Renal cortical epithelial cell (primary cell): ENCODE results near the gene HAPLN2. TPM values are rescaled to one million over a fixed set of nuclear protein-coding genes. Genes with fewer than 3 reads are reported as not detected.
"Not testable (repeated sequence)": the region's sequence is repeated elsewhere in the genome, so short reads cannot be mapped to it uniquely, and the experiment has no call there.

Source experiments
- DNase-seq: peaks from one replicate; pipeline ENCODE4 v3.0.0-alpha.2; 2011; ENCODE audit warnings: low read depth
- total RNA-seq: library from RNA; depleted of rRNA; stranded (reverse); fragments of >200 nt; gene quantifications from 2 replicates; pipeline ENCODE4 v1.2.3, GENCODE V29; 2014

HAPLN2 gene
- total RNA-seq, 1 donor from 2014 or later: not detected

DNA sequence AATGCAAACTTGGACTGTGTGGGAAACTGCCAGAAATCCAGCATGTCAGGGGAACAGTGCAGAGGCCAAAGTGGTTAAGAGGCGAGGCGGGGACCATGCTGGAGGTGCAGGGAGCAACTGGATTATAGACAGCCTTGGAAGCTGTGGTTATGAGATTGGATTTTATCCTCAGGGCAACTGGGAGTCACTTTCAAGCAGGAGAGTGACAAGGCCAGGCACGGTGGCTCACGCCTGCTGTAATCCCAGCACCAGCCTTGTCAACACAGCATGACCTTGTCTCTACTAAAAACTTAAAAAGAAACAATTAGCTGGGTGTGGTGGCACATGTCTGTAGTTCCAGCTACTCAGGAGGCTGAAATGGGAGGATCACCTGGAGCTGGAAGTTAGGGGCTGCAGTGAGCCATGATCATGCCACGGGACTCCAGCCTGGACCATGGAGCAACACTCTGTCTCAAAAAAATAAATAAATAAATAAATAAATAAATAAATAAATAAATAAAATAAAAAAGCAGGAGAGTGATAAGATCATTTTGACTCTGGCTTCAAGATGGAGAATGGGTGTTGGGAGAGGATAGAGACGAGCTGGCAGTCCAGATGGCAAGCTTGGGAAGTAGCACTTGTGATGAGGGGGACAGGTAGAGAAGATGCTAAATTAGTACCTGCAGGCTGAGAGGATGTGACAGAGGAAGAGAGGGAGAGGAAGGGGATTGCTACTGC lies 3.5 kb downstream of the HAPLN2 start:
- no peak for DNase-seq

DNA sequence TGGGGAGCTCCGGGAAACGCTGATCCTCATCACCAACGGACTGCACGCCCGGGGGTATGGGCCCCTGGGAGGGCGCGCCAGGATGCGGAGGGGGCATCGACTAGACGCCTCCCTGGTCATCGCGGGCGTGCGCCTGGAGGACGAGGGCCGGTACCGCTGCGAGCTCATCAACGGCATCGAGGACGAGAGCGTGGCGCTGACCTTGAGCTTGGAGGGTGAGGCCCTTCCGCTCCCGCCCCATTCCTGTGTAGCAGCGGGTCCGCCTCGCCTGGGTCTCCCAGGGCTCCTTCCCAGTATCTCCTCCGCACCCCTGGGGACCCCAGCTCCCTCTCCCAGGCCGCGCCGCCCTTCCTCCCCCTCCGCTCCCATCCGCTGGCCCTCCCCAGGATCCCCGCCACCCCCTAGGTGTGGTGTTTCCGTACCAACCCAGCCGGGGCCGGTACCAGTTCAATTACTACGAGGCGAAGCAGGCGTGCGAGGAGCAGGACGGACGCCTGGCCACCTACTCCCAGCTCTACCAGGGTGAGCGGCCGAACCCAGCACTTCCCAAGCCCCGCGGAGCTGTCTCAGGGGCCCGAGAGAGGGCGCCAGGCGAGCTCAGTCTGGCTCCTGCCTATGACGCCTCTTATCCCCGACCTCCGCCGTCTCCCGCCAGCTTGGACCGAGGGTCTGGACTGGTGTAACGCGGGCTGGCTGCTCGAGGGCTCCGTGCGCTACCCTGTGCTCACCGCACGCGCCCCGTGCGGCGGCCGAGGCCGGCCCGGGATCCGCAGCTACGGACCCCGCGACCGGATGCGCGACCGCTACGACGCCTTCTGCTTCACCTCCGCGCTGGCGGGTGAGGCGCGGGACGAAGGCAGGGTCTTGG lies 5.0 kb downstream of the HAPLN2 start:
- no peak for DNase-seq

GRCh38 chr1:156624814-156625435 lies 5.7 kb downstream of the HAPLN2 start:
- no peak for DNase-seq

DNA sequence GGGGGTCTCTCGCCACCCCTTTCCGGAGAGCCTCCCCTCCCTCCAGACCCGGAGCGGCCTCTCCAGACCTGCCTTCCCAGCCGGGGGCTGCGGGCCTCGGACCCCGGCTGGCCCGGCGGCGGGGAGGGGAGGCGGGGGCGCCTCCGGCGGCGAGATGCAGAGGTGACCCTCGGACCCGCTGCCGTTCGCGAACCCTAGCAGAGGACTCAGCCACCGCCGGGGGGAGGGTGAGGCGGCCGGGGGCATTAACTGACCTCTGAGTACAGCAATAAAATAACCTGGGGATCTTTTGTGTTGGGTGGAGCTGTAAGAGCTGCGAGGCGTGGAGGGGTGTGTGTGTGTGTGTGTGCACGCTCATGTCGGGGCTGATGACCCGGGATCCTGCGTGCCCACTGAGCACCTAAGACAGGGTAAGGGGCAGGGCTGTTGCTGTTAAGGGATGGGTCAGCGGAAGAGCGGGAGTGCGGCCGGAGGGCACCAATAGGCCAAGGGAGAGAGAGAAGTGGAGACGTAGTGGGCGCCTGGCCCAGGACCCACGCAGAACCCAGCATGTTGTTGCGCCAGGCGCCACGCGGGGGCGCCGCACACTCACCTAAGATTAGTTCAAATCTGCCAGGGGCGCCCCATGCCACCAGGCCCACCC lies 6.3 kb downstream of the HAPLN2 start:
- DNase-seq: no peak

- DNase-seq: no peak
Observed at GRCh38 chr1:156626079-156626438, 6.8 kb downstream of the HAPLN2 start.

DNA sequence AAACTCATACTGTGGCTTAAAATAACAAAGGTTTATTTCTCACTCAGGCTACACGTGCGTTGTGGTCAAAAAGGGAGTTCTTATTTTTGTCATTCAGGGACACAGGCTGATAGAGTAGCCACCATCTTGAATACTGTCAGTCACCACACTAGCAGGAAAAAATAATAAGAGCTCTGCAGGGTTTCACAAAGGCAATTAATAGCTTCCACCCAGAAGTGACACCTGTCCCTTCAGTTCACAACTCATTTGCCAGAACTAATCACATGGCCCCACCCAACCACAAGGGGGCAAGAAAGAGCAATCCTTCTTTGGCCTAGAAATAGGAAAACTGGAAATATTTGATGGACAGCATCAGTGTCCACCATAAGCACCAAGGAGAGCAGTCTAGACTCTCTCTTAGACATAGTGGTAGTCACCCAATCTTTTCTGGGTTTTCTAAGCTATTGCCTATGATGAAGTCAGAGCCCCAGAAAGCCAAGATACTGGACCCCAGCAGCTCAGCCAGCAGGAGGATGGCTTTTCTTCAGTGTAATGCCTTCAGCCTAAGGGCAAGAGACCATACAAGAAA lies 8.2 kb downstream of the HAPLN2 start:
- DNase-seq: peak; percentile 59

GRCh38 chr1:156629823-156630449 lies 10.7 kb downstream of the HAPLN2 start:
- no peak for DNase-seq

DNA sequence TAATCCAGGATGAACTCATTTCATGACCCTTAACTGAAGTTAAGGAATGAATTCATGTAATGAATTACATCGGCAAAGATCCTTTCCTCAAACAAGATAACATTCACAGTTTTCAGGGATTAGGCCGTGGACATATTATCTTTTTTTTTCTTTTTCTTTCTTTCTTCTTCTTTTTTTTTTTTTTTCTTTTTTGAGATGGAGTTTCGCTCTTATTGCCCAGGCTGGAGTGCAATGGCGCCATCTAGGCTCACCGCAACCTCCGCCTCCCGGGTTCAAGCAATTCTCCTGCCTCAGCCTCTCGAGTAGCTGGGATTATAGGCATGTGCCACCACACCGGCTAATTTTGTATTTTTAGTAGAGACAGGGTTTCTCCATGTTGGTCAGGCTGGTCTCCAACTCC lies 11.9 kb downstream of the HAPLN2 start:
- DNase-seq: not testable (repeated sequence)

DNA sequence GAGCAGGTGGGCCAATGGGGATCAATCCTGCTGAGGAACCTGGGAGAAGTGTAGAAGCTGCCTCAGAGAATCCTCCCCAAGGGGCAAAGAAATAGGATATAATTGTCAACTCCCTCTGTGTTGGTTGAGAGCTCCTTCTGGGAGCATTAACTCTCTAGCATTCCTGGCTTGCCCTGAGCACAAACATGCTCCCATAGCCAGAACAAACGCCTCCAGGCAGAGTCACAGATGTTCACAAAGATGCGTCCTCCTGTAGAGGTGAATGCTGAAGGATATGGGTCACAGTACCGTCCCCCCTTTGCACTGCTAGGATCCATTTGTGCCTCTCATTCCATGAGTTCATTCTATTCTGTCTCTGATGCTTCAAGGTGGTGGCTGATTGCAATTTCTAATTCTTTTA lies 13.1 kb downstream of the HAPLN2 start:
- DNase-seq: no peak

DNA sequence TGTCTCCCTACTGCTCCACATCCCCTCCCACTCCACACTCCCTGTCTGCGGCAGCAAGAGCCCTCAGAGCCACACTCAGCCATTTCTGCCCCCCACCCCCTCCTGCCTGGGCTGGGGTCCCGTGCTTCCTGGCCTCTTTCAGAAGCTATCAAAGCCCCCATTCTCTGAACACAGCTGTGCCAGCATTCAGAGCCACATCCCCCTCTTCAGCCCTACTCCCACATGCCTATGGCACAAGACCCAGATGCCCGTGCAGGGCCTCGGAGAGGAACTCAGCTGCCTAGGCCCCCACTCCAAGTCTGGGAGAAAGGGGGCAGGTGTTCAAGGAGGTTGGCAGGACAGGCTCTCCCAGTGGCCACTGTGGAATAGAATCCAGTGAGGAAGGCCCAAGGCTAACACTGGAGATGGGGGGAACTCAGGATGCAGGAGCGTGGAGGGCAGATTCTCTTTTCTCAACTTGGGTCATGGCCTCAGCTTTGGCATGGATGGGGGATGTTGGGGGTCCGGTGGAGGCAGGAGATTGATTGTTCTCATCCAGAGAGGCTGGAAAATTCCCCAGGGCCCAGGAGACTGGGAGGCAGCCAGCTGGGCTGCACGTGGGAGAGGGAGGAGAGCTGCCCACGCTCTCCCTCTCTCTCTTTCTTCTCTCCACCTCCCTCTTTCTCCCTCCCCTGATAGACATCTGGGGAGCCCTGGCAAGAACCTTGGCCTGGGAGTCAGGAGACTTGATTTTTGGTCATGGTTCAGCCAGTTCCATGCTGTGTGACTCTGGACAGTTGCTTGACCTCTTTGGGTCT lies 19.2 kb downstream of the HAPLN2 start:
- DNase-seq: no peak

DNA sequence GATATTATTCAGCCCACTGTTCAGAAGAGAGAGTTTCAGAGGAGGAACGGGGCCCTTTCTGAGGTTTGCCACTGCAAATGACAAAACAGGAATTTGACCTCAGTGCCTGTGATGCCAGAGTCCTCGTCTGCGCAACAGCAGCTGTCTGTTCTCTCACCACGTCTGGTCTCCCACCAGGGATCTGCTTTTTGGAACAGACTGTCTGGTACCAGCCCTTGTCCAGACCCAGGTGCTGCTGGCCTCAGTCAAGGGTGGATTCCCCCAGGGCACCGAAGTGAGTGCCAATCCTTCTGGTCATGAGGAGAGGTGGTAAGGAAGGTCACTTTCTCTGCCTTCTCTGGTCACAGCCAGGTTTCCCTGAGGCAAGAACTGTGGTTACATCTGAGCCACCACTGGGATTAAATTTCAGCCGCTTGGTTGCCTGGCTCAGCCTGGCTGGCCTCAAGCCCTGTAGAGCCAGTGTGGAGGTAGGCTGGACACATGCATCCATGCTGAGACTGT lies 20.4 kb downstream of the HAPLN2 start:
- DNase-seq: peak; percentile 64

GRCh38 chr1:156640842-156641706 lies 21.9 kb downstream of the HAPLN2 start:
- DNase-seq: no peak

DNA sequence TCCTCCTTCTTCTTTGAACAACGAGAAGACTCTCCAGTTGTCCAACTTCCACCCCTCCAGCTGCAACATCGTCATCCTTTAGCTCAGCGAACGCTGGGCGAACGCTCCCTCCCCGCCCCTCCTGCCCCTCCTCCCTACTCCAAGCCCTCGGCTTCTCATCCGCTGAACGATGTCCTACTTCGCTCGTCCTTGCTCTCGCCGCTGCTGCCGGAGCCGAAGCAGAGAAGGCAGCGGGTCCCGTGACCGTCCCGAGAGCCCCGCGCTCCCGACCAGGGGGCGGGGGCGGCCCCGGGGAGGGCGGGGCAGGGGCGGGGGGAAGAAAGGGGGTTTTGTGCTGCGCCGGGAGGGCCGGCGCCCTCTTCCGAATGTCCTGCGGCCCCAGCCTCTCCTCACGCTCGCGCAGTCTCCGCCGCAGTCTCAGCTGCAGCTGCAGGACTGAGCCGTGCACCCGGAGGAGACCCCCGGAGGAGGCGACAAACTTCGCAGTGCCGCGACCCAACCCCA lies 22.6 kb downstream of the HAPLN2 start, which contains the start of gene BCAN:
BCAN (plus strand) TSS at position 357 of the 504 bp plus-strand sequence. CDS start 3,938 bp downstream, outside the sequence.
- no peak for DNase-seq

DNA sequence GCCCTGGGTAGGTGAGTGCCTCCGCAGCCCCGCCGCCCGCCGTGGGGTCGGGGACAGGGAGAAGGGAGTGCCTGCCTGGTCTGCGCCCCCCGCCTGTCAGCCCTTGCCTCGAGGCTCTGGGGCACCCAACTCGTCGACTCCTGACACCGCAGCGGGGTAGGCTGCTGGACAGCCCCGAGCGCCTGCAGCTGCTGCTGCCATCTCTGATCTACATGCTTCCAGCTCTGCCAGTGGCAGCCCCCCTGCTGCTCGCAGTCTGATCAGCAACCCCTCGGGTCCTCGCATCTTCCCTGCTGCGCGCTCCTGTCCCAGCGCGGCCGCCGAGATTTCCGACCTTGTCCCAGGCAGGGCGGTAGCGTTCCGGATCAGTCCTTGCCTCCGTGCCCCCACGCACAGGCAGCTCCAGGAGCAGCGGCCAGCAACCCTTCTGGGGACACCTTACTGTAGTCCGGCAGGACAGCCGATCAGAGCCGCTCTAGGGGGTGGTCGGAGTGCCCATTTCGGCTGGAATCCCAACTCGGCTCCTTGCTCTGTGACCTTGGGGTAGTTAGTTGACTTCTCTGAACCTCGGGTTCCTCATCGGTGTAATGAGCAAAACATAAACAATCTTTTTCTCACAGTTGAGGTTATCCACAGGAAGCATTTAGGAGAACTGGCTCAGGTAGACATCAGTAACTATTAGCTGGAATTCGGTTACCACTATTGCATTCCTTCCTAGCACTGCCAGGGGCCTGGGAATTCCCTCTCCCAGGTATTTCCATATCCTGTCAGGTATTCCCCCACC lies 23.2 kb downstream of the HAPLN2 start:
- DNase-seq: no peak

- no peak for DNase-seq
Observed at GRCh38 chr1:156643049-156643777, 24.0 kb downstream of the HAPLN2 start.

- no peak for DNase-seq
Observed at GRCh38 chr1:156643778-156644092, 24.5 kb downstream of the HAPLN2 start.

DNA sequence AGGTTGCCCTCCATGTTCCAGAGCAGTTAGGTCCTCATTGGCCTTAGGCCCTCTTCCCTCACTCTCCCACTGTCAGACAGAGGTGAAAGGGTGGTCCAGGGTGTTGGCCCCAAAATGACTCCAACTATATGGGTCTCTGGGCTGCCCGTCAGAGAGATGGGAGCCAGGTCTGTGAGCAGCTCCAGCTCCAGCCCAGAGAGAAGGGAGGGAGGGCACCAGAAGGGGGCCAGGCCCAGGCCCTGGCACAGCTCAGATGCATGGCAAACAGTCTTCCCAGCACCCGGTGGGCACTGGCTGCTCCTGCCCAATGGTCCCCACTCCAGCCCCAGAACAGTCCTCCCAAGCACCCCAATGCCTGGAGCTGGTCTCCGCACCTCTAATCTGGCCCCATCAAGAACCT lies 24.9 kb downstream of the HAPLN2 start:
- no peak for DNase-seq

DNA sequence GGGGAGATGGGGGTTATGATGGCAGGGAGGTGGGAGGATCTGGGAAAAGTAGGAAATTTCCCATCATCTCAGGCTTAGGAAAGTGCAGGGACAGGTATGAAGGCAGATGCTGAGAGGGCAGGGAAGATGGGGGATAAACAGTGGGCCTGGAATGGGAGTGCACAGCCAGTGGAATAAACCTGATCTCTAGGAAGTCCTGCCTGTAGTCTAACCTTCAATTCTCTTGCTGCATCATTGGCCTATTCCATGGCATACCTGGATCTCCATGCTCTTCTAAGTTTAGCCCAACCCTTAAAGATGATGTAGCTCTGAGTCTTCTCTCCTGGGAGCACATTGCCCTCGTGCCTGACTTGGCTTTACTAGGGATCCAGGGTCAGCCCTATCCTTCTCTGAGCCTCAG lies 25.4 kb downstream of the HAPLN2 start:
- no peak for DNase-seq
